Ovary (tissue), 3 donors: ENCODE results near the gene NAA20.

Experiments used
- CTCF ChIP-seq, 3 donors: fragments of 450-650 bp in 2 of 3; fragments of 200-600 bp in 1 of 3; IDR thresholded peaks; one replicate each; pipeline versions ENCODE4 v1.5.1 to v1.8.0; 2016 to 2022; ENCODE audit warnings: antibody characterized with exemption in 3 of 3, mild to moderate bottlenecking in 1 of 3
- EP300 ChIP-seq: sonication (generic); formaldehyde crosslinking; IDR thresholded peaks from one replicate; pipeline ENCODE4 v1.6.1; 2017; ENCODE audit warnings: antibody characterized with exemption
- POLR2A ChIP-seq: fragments of 450-650 bp; IDR thresholded peaks from one replicate; pipeline ENCODE4 v1.6.1; 2017; ENCODE audit warnings: antibody characterized with exemption, mild to moderate bottlenecking, moderate library complexity
- donor health status: DM: no; HTN: no; CAD: no.

DNA sequence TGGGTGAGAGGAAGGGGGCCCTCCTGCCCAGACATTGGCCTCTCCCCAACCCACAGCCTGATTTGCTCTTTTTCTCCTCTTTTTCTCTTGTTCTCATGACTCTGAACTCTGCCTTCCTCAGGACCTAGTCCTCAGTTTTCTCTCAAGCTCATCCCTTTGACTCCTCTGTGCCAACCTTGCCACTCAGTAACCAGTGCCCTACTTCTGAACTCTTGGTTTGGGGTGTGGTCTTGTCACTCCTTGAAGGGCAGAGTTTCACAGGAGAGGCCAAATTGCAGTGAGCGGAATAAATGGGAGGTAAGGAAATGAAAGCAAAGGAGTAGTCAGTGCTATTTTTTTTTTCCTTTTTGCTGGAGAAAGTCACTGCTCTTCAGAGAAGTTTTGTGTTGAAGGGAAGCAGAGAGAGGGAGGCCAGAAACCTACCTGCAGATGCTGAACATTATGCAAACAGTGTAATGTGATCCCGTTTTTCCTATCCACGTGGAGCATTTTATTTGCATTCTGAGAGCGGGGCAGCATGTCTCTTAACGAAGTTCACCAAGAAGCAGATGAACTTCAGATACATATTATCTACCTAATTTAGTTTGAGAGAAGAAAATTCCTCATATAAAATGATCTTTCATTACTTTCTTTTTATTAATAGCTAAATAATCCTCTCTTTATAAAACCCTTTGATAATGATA lies 62.1 kb downstream of the NAA20 start:
- TF ChIP-seq CTCF (IDR thresholded peaks at IDR 0.05), result no peak
- no peak for TF ChIP-seq EP300
- TF ChIP-seq POLR2A, result no peak
